ENCODE results near the gene PTPRM.

- TF ChIP-seq POLR2A (IDR thresholded peaks at IDR 0.05), result no peak
- TF ChIP-seq CTCF (IDR thresholded peaks at IDR 0.05), result no peak
Measured at GRCh38 chr18:8006979-8007378, 439.9 kb downstream of the PTPRM start.

Measured in ovary (tissue), 3 donors.